Astrocyte (in vitro differentiated cells and primary cell): ENCODE results near the gene GABBR2.

Experiments used
- CTCF ChIP-seq: IDR thresholded peaks from 2 replicates; pipeline ENCODE4 v1.5.1; 2011; ENCODE audit warnings: low read depth, mild to moderate bottlenecking, inconsistent platforms, low read length, moderate library complexity; ENCODE audit not compliant: insufficient read depth
- EZH2 ChIP-seq: IDR thresholded peaks from 2 replicates; pipeline ENCODE4 v1.6.1; 2012; ENCODE audit warnings: mild to moderate bottlenecking, low read length, inconsistent platforms; ENCODE audit not compliant: insufficient read depth

GRCh38 chr9:98457726-98458370 is 250.9 kb downstream of the GABBR2 start:
- TF ChIP-seq CTCF (no peak), EZH2 (no peak)
